WTC11 (cell line): ENCODE data around the gene PDE1A.

Experiments used
- ATF3 ChIP-seq: sonication (generic); formaldehyde crosslinking; conservative IDR thresholded peaks from 2 replicates; pipeline ENCODE4 v1.8.1; 2022; ENCODE audit warnings: mild to moderate bottlenecking, missing genetic modification reagents
- CREB1 ChIP-seq: sonication (generic); formaldehyde crosslinking; IDR thresholded peaks from 2 replicates; pipeline ENCODE4 v1.8.0; 2023; ENCODE audit warnings: mild to moderate bottlenecking, missing genetic modification reagents
- CTCF ChIP-seq: fragments of 200-600 bp; IDR thresholded peaks from 2 replicates; pipeline ENCODE4 v1.8.0; 2022; ENCODE audit warnings: antibody characterized with exemption
- FOXK1 ChIP-seq: sonication (generic); formaldehyde crosslinking; IDR thresholded peaks from 2 replicates; pipeline ENCODE4 v1.8.0; 2022; ENCODE audit warnings: mild to moderate bottlenecking, moderate library complexity, missing genetic modification reagents
- TCF7 ChIP-seq: sonication (generic); formaldehyde crosslinking; IDR thresholded peaks from 2 replicates; pipeline ENCODE4 v1.8.0; 2022; ENCODE audit warnings: mild to moderate bottlenecking, low read depth, missing genetic modification reagents, moderate library complexity
- TEAD4 ChIP-seq: sonication (generic); formaldehyde crosslinking; IDR thresholded peaks from 2 replicates; pipeline ENCODE4 v1.8.0; 2022; ENCODE audit warnings: mild to moderate bottlenecking, missing genetic modification reagents

GRCh38 chr2:182248898-182249297 lies 177.9 kb downstream of the PDE1A start:
- TF ChIP-seq TCF7 (CRISPR knock-in tag) = no peak
- TF ChIP-seq FOXK1 (CRISPR knock-in tag) = no peak
- TF ChIP-seq CTCF = no peak
- TF ChIP-seq TEAD4 = no peak
- no peak for TF ChIP-seq CREB1 (CRISPR knock-in tag)
- TF ChIP-seq ATF3 (CRISPR knock-in tag) = no peak
